Sciatic nerve (tissue), 1 donor: Measurements from ENCODE around the gene CT45A10. TPM values are rescaled to one million over a fixed set of nuclear protein-coding genes. Genes with fewer than 3 reads are reported as not detected.

ENCODE experiments used
- total RNA-seq: library from RNA; stranded (reverse); fragmentation: NEBNext Ultra II Directional; extraction: Animal tissue kit (Norgen Biotek cat#: 25700); gene quantifications from one replicate; pipeline ENCODE4 v1.2.1, GENCODE V29; 2021
- donor health status: DM: no; HTN: no; CAD: no.

Gene CT45A10
- total RNA-seq, 1 donor from 2014 or later: not detected

Other genes starting within 250 kb of the CT45A10 start
- gene CT45A1, start 179.8 kb downstream of the CT45A10 start, total RNA-seq: not detected
- gene CT45A3, start 125.3 kb downstream of the CT45A10 start, total RNA-seq: not detected
- not detected for gene CT45A5, start 107.9 kb downstream of the CT45A10 start, total RNA-seq
- gene CT45A6, start 90.7 kb downstream of the CT45A10 start, total RNA-seq: not detected
- not detected for gene CT45A2, start 73.4 kb downstream of the CT45A10 start, total RNA-seq
- not detected for gene CT45A7, start 56.2 kb downstream of the CT45A10 start, total RNA-seq
- not detected for gene CT45A8, start 38.9 kb downstream of the CT45A10 start, total RNA-seq
- gene CT45A9, start 21.6 kb downstream of the CT45A10 start, total RNA-seq: not detected
- gene SAGE1, start 272 bp upstream of the CT45A10 start, total RNA-seq: not detected
- gene MMGT1, start 80.5 kb upstream of the CT45A10 start, total RNA-seq: 26.9 TPM
- 21.4 TPM for gene SLC9A6, start 92.0 kb upstream of the CT45A10 start, total RNA-seq